Kidney epithelial cell (primary cell): ENCODE data around the gene CD74. TPM values are rescaled to one million over a fixed set of nuclear protein-coding genes. Genes with fewer than 3 reads are reported as not detected.

Source experiments
- DNase-seq: peaks from one replicate; pipeline ENCODE4 v3.0.0-alpha.2; 2010; ENCODE audit warnings: low read depth
- H3K27me3 ChIP-seq: 2 replicates; pipeline ENCODE4 v1.6.0; 2011; ENCODE audit warnings: low read length; ENCODE audit not compliant: control insufficient read depth, insufficient read depth
- H3K36me3 ChIP-seq: 2 replicates; pipeline ENCODE4 v1.5.1; 2011; ENCODE audit warnings: low read length; ENCODE audit not compliant: control insufficient read depth, insufficient read depth
- H3K4me3 ChIP-seq: 2 replicates; pipeline ENCODE4 v1.5.1; 2011; ENCODE audit warnings: low read depth, mild to moderate bottlenecking, control low read depth, low read length
- CTCF ChIP-seq: IDR thresholded peaks from 2 replicates; pipeline ENCODE4 v1.5.1; 2011; ENCODE audit warnings: mild to moderate bottlenecking, moderate library complexity, low read length, control low read depth, inconsistent platforms; ENCODE audit not compliant: insufficient read depth, poor library complexity, severe bottlenecking
- total RNA-seq: library from RNA; depleted of rRNA; stranded (reverse); fragments of >200 nt; gene quantifications from 2 replicates; pipeline ENCODE4 v1.2.3, GENCODE V29; 2015

Gene CD74
- total RNA-seq, 1 donor from 2014 or later: 119 TPM

DNA sequence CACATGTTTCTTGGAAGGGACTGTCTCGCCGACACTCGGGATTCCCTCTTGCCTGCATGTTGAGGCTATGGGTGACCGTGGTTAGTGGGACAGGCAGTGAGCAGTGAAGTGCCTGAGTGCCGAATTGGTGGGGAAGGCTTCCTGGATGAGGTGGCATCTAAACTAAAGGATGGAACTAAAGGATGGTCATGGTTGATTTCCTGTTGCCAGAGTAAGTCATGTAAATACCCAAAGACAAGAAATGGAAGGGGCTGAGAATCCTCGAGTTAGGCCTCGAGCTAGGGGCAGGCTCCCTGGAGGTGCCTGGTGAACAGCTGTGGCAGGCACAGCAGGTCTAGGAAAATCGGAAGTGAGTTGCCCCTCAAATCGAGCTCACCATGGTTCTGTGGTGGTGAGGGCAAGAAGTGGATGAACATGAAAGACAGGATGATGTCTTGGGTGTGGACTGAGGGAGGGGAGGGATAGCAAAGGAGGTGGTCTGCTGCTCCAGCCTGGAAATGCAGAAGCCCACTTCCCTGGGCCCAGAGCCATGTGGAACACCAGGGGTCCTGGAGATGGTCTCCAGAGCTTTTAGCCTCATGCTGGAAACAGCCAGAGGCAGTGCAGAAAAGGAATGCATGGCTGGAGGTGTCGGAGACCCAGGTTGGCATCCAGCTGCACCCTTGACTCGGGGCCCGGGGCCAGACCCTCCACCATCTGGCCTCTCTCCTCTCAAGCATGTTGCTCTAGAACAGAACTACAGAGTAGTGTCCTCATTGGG, 12.2 kb downstream of the CD74 start:
- no peak for TF ChIP-seq CTCF
- H3K36me3 ChIP-seq: peaks cover 4% of the 10 kb centered on the region
- H3K27me3 ChIP-seq: no peaks in the 10 kb centered on the region
- H3K4me3 ChIP-seq: no peak overlapping the region
- DNase-seq: no peak

GRCh38 chr5:150399524-150400211, 13.0 kb downstream of the CD74 start:
- Histone ChIP-seq H3K36me3 (peaks cover 4% of the 10 kb centered on the region), H3K27me3 (no peaks in the 10 kb centered on the region), H3K4me3 (no peak overlapping the region)
- no peak for TF ChIP-seq CTCF
- no peak for DNase-seq

GRCh38 chr5:150398722-150399523, 13.8 kb downstream of the CD74 start:
- TF ChIP-seq CTCF: no peak
- peaks cover 4% of the 10 kb centered on the region for H3K36me3 ChIP-seq

DNA sequence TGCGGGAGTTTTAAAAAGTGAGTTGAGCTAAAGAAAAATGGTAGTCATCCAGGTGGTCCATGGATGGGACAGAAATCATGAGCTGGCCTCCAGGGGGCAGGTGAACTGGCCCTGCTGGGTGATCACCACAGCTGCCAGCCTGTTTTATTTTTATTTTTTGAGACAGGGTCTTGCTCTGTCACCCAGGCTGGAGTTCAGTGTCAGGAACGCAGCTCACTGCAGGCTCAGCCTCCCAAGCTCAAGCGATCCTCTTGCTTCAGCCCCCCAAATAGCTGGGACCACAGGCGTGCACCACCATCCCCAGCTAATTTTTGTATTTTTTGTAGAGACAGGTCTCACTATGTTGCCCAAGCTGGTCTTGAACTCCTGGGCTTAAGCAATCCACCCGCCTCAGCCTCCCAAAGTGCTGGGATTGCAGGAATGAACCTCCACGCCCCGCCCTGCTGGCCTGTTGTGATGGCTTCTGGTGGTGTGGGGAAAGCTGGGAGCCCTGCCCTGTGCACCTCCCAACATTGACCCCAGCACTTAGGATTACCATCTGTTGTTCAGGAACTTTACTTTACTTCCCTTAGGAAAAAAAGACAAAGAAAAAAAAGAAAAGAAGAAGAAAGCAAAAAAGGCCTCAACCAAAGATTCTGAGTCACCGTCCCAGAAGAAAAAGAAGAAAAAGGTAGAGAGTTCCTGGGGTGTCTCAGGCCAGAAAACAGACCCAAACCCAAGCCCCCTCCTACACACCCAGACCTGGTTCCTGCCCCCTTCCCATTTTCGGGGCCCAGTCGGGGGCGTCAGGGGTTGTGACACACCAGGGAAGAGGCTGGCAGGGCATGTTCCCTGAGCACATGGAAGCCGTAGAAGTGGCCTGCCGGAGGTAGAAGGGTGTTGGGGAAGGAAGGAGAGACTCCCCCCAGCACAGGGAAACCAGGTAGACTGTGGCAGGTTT, 14.7 kb downstream of the CD74 start:
- no peak for TF ChIP-seq CTCF
- no peak for DNase-seq
- Histone ChIP-seq H3K4me3 (no peak overlapping the region), H3K36me3 (peaks cover 3% of the 10 kb centered on the region), H3K27me3 (no peaks in the 10 kb centered on the region)

More at GRCh38 chr5:150398722-150399523, 13.8 kb downstream of the CD74 start:
- no peak for DNase-seq
- Histone ChIP-seq H3K4me3 (no peak overlapping the region), H3K27me3 (no peaks in the 10 kb centered on the region)

DNA sequence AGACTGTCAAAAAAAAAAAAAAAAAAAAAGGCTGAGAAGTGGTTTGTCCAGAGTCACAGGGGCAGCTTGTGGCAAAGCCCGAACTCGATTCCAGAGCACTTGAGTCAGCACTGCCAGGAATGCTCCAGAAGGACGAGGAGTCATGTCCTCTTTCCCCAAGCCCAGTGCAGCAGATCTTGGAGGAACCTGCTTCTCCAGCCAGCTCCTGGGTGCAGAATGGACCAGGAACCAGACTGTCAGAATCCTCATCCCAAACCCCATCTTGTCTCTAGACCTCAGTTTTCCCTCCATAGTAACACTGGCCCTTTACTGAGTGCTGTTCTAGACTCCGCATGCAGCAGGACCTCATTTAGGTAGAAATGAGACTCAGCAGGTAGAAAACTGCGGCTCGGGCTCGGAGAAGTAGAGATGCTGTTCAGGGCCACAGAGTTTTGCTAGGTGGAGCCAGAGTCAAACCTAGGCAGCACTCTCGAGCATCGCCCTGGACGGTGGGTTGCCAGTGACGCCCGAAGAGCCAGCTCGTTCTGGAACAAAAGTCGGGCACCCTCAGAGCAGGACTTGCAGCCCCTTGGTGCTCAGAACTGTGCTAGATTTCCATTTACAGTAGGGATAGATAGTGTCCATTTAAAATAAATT, 15.4 kb downstream of the CD74 start:
- H3K27me3 ChIP-seq: no peaks in the 10 kb centered on the region
- H3K36me3 ChIP-seq: peaks cover 2% of the 10 kb centered on the region
- no peak for DNase-seq
- no peak overlapping the region for H3K4me3 ChIP-seq
- TF ChIP-seq CTCF: no peak
